KOPT-K1 (cell line): Measurements from ENCODE around the gene HSD17B7.

Experiments
- H3K27ac ChIP-seq: fragments of 200-600 bp; sonication (generic); 2 replicates; pipeline ENCODE4 v1.5.1; 2016; ENCODE audit warnings: antibody characterized with exemption, mild to moderate bottlenecking, low read depth, low read length; ENCODE audit not compliant: poor library complexity, severe bottlenecking
- H3K36me3 ChIP-seq: fragments of 200-600 bp; sonication (generic); 2 replicates; pipeline ENCODE4 v1.5.1; 2017; ENCODE audit warnings: antibody characterized with exemption, mild to moderate bottlenecking, low read length, moderate library complexity; ENCODE audit not compliant: insufficient read depth
- H3K9me3 ChIP-seq: fragments of 200-600 bp; sonication (generic); 2 replicates; pipeline ENCODE4 v1.5.1; 2017; ENCODE audit warnings: antibody characterized with exemption, low read length, mild to moderate bottlenecking; ENCODE audit not compliant: insufficient read depth, poor library complexity, severe bottlenecking

HSD17B7 gene

GRCh38 chr1:162861625-162862024 is 71.1 kb downstream of the HSD17B7 start:
- Histone ChIP-seq H3K9me3 (no peaks in the 10 kb centered on the region), H3K36me3 (no peaks in the 10 kb centered on the region), H3K27ac (no peak overlapping the region)
